ENCODE measurements around the gene GABBR1. TPM values are rescaled to one million over a fixed set of nuclear protein-coding genes. Genes with fewer than 3 reads are reported as not detected.

Gene GABBR1
- total RNA-seq, 6 experiments from 2014 or later, result 13.5 to 17.9 (median 17.4) TPM

DNA sequence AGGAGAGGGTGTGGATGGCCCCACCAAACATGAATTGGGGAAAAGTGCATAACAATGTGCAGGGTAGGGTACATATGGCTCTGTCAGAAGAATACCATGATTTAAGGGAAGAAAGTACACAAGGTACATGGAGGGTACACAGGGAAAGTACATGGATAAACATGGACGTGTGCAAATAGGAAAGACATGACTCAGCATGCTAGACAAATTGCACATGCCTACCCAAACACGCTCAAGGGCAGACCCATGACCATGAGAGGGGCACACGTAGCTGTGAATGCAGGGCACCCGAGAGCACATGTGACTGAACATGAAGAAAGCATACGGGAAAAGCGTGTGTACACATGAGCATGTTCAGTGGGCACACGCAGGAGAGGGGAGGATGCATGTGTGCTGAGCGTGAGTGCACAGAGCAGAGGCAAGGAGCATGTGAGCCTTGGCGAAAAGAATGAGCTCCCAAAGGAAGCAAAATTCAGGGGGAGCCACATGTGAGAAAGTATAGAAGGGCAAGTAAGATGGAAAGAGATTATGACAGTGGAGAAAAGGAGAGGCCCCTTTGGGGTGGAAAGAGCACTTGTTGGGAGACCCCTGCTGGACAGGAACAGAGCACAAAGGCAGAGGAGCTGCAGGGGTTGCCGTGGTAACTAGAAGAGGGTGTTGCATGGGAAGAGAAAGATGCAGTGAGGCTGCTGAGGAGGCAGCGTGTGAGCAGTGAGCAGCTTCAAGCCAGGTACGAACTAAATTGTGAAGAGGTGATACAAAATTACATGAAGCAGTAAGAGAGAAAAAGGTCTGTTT is 30.2 kb downstream of the GABBR1 start:
- H3K9me3 Mint-ChIP-seq, result no peaks in the 10 kb centered on the region
- peak overlapping the region; percentile 61 for H3K27ac Mint-ChIP-seq
- H3K27me3 Mint-ChIP-seq (ENCODE audit: insufficient read depth), result peaks cover 2% of the 10 kb centered on the region; the same call in 1 of the 2 replicates
- TF ChIP-seq, protein P1, sequence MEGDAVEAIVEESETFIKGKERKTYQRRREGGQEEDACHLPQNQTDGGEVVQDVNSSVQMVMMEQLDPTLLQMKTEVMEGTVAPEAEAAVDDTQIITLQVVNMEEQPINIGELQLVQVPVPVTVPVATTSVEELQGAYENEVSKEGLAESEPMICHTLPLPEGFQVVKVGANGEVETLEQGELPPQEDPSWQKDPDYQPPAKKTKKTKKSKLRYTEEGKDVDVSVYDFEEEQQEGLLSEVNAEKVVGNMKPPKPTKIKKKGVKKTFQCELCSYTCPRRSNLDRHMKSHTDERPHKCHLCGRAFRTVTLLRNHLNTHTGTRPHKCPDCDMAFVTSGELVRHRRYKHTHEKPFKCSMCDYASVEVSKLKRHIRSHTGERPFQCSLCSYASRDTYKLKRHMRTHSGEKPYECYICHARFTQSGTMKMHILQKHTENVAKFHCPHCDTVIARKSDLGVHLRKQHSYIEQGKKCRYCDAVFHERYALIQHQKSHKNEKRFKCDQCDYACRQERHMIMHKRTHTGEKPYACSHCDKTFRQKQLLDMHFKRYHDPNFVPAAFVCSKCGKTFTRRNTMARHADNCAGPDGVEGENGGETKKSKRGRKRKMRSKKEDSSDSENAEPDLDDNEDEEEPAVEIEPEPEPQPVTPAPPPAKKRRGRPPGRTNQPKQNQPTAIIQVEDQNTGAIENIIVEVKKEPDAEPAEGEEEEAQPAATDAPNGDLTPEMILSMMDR (IDR thresholded peaks at IDR 0.05), result peak; percentile 54
- peaks cover 31% of the 10 kb centered on the region for H3K36me3 Mint-ChIP-seq (ENCODE audit: low read depth)
- H3K4me3 Mint-ChIP-seq, result no peak overlapping the region
- H3K4me1 Mint-ChIP-seq (ENCODE audit: low read depth), result no peaks in the 10 kb centered on the region
- peak; percentile 17 for DNase-seq

DNA sequence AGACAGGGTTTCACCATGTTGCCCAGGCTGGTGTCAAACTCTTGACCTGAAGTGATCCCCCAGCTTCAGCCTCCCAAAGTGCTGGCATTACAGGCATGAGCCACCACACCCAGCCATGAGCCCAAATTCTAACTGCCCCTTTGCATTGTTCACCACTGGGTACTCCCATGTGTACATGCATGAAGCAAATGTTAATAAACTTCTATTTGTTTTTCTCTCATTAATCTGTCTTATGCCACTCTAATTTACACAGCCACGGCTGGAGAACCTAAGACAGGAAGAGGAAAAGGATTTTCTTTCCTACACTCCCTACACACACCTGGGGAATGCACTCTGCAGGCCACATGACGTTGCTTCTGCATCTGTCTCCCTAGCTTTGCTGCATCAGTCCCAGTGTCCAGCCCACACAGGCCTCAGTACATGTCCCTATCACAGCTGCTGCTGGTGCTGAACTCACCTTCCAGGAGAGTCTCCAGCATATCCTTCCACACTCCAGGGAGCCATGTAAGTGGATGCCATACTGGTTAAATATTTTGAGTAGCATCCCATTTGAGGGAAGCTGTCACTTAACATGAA is 34.7 kb downstream of the GABBR1 start:
- H3K36me3 Mint-ChIP-seq (ENCODE audit: low read depth), result peaks cover 14% of the 10 kb centered on the region

DNA sequence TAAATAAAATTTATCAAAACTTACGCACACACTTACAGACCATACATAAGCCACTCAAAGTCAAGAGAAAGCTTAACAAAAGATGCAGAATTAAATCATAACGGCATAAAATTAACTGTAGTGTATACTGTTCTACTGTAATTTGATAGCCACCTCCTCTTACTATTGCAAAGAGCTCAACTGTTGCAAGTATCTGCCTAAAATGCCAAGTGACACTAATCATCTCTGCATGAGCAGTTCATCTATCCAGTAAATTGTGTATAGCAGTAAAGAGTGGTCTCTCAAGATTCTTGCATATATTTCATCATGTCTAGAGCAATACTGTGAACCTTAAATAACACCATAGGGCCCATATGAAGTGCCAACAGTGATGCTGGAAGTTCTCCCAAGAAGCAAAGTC is 35.8 kb downstream of the GABBR1 start:
- H3K36me3 Mint-ChIP-seq (ENCODE audit: low read depth), result peaks cover 4% of the 10 kb centered on the region
- TF ChIP-seq, protein P1 (IDR thresholded peaks at IDR 0.05), result no peak
- DNase-seq, result no peak
- no peaks in the 10 kb centered on the region; the same call in none of the 2 replicates for H3K27me3 Mint-ChIP-seq (ENCODE audit: insufficient read depth)
- no peak overlapping the region for H3K27ac Mint-ChIP-seq
- no peaks in the 10 kb centered on the region for H3K4me1 Mint-ChIP-seq (ENCODE audit: low read depth)
- H3K4me3 Mint-ChIP-seq, result no peak overlapping the region
- H3K9me3 Mint-ChIP-seq, result no peaks in the 10 kb centered on the region

More for the DNA sequence above, 34.7 kb downstream of the GABBR1 start:
- H3K4me1 Mint-ChIP-seq (ENCODE audit: low read depth), result no peaks in the 10 kb centered on the region
- H3K9me3 Mint-ChIP-seq, result no peaks in the 10 kb centered on the region
- TF ChIP-seq, protein P1 (IDR thresholded peaks at IDR 0.05), result no peak
- H3K27ac Mint-ChIP-seq, result no peak overlapping the region
- H3K27me3 Mint-ChIP-seq (ENCODE audit: insufficient read depth), result peaks cover 2% of the 10 kb centered on the region
- H3K4me3 Mint-ChIP-seq, result no peak overlapping the region
- no peak for DNase-seq

DNA sequence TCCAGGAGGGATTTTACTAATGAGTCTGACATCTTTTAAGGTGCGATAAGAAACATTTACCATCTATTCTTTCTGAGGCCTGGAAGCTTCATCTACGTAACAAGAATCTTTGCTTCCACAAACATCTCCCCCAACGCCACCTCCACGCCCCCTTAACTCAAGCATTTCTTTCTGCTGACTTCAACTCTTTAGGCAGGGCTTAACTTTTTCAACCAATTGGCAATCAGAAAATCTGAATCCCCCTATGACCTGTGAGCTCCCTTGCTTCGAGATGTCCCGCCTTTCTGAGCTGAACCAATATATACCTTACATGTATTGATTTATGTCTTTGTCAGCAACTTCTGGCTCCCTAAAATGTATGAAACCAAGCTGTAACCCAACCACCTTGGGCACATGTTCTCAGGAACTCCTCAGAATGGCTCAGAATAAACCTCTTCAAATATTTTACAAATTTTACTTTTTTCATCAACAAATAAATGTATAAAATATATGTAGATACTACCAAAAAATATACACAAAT is 36.5 kb downstream of the GABBR1 start:
- H3K4me1 Mint-ChIP-seq (ENCODE audit: low read depth), result no peaks in the 10 kb centered on the region

DNA sequence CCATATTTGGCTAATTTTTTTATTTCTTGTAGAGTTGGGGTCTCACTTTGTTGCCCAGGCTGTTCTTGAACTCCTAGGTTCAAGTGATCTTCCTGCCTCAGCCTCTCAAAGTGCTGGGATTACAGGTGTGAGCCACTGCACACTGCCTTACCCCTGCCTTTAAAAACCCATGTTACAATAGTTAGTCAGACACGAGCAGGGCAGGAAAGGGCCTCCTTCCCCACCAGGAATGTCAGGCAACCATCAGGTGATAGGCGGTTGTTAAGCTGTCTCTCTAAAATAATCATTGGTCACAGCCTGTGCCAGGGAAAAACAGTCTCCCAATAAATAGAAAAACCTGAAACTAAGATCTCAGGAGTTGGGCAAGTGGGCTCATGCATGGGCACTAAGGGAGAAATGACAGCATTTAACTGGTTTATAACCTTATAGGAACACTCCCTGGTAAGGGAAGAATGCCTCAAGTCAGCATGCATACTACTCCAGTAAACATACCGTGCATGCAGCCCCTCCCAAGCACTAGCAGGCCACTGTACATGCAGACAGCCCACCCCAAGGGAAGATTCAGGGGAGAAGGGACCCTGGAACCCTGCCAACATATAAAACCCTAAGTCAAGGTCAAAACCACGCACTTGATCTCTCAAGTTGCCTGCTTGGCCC is 39.7 kb downstream of the GABBR1 start:
- H3K4me3 Mint-ChIP-seq, result no peak overlapping the region

More for the DNA sequence above, 36.5 kb downstream of the GABBR1 start:
- Mint-ChIP-seq H3K27me3 (ENCODE audit: insufficient read depth) (no peaks in the 10 kb centered on the region; the same call in none of the 2 replicates), H3K4me3 (no peak overlapping the region), H3K27ac (no peak overlapping the region), H3K9me3 (no peaks in the 10 kb centered on the region), H3K36me3 (ENCODE audit: low read depth) (no peaks in the 10 kb centered on the region; the same call in 1 of the 2 replicates)
- TF ChIP-seq, protein P1 (IDR thresholded peaks at IDR 0.05), result no peak
- DNase-seq, result no peak

More for the DNA sequence above, 39.7 kb downstream of the GABBR1 start:
- no peaks in the 10 kb centered on the region for H3K36me3 Mint-ChIP-seq (ENCODE audit: low read depth)
- H3K9me3 Mint-ChIP-seq, result no peaks in the 10 kb centered on the region
- TF ChIP-seq, protein P1 (IDR thresholded peaks at IDR 0.05), result no peak
- DNase-seq, result no peak
- H3K27me3 Mint-ChIP-seq (ENCODE audit: insufficient read depth), result peaks cover 4% of the 10 kb centered on the region
- H3K27ac Mint-ChIP-seq, result no peak overlapping the region
- no peaks in the 10 kb centered on the region for H3K4me1 Mint-ChIP-seq (ENCODE audit: low read depth)

Measured in HFFc6 (cell line).